ENCODE data around the gene TBCK. TPM values are rescaled to one million over a fixed set of nuclear protein-coding genes. Genes with fewer than 3 reads are reported as not detected.

The TBCK gene
- total and polyA plus RNA-seq, 9 of the 15 experiments (the other 6 are each of a cell fraction or from before 2014, with no cell fraction given): 5.3 to 26.6 (median 16.2) TPM

GRCh38 chr4:106315968-106316772 lies at the start of gene TBCK, which contains the start of gene AIMP1 (continued):
- peak; percentile 95 for TF ChIP-seq CREB1 (IDR thresholded peaks at IDR 0.05)
- TF ChIP-seq CREB1 (CRISPR knock-in tag; IDR thresholded peaks at IDR 0.05): peak; percentile 94
- no peak for TF ChIP-seq THRA (IDR thresholded peaks at IDR 0.05)
- 0 out of 2 replicates have a peak, but pooled peaks have one; percentile 34 for TF ChIP-seq SMARCA5 (IDR thresholded peaks at IDR 0.05)
- TF ChIP-seq TRIM24 (IDR thresholded peaks at IDR 0.05): peak; percentile 52 to 57; a peak in 2 of 4 replicates
- TF ChIP-seq ZNF431 (CRISPR knock-in tag; IDR thresholded peaks at IDR 0.05): 0 out of 2 replicates have a peak, but pooled peaks have one; percentile 21
- 0 out of 2 replicates have a peak, but pooled peaks have one; percentile 42 for TF ChIP-seq ZNF232 (CRISPR knock-in tag; IDR thresholded peaks at IDR 0.05)
- TF ChIP-seq ZKSCAN8 (CRISPR knock-in tag; IDR thresholded peaks at IDR 0.05): no peak
- no peak for TF ChIP-seq BRCA1 (IDR thresholded peaks at IDR 0.05)
- TF ChIP-seq BRCA1 (CRISPR knock-in tag; IDR thresholded peaks at IDR 0.05): no peak
- TF ChIP-seq KAT7 (CRISPR knock-in tag; IDR thresholded peaks at IDR 0.05; ENCODE audit: borderline replicate concordance): peak; percentile 95; the same call in 1 of the 2 replicates
- no peak for TF ChIP-seq ZBTB49 (CRISPR knock-in tag; IDR thresholded peaks at IDR 0.05; ENCODE audit: borderline replicate concordance)
- peak; percentile 93 for TF ChIP-seq NFE2 (IDR thresholded peaks at IDR 0.05; ENCODE audit: low read depth)
- TF ChIP-seq ZSCAN32 (CRISPR knock-in tag; IDR thresholded peaks at IDR 0.05): no peak
- TF ChIP-seq ZNF785 (CRISPR knock-in tag; IDR thresholded peaks at IDR 0.05): no peak
- TF ChIP-seq TAF7 (tag; IDR thresholded peaks at IDR 0.05): peak; percentile 15; the same call in 1 of the 2 replicates
- TF ChIP-seq KDM2B (CRISPR knock-in tag; IDR thresholded peaks at IDR 0.05): no peak
- TF ChIP-seq HDAC2 (IDR thresholded peaks at IDR 0.05): 0 out of 2 replicates have a peak, but pooled peaks have one; percentile 38
- no peak for TF ChIP-seq ZNF3 (CRISPR knock-in tag; IDR thresholded peaks at IDR 0.05)
- no peak for TF ChIP-seq ZNF212 (CRISPR knock-in tag; IDR thresholded peaks at IDR 0.05)
- no peak for TF ChIP-seq EZH2 (IDR thresholded peaks at IDR 0.05; ENCODE audit: borderline replicate concordance, low read depth, low read length)
- no peak for TF ChIP-seq TCF7L2 (IDR thresholded peaks at IDR 0.05; ENCODE audit: low read depth, low read length)
- TF ChIP-seq NR2C1 (IDR thresholded peaks at IDR 0.05): peak; percentile 73
- peak; percentile 73 for TF ChIP-seq NR2C1 (tag; IDR thresholded peaks at IDR 0.05)
- TF ChIP-seq CTCFL (IDR thresholded peaks at IDR 0.05; ENCODE audit: borderline replicate concordance, insufficient read depth, low read depth, low read length, poor library complexity, severe bottlenecking): no peak
- peak; percentile 59; the same call in 1 of the 2 replicates for TF ChIP-seq ETV1 (tag; conservative IDR thresholded peaks at IDR 0.05; ENCODE audit: low read depth)

All from K562 (cell line).